Cardiac muscle cell (in vitro differentiated cells and primary cell): ENCODE results near the gene COPB2. TPM values are rescaled to one million over a fixed set of nuclear protein-coding genes. Genes with fewer than 3 reads are reported as not detected.

Source experiments
- DNase-seq, 2 donors: peaks; one replicate each; pipeline versions ENCODE4 v3.0.0 to v3.0.0-alpha.2; 2010 to 2017; ENCODE audit warnings: low read depth in 1 of 2, low spot score in 1 of 2
- H3K27ac ChIP-seq: fragments of 200-600 bp; sonication (generic); 2 replicates; pipeline ENCODE4 v1.5.1; 2016
- H3K27me3 ChIP-seq: fragments of 200-600 bp; sonication (generic); 2 replicates; pipeline ENCODE4 v1.6.0; 2016; ENCODE audit warnings: control low read depth
- H3K36me3 ChIP-seq: fragments of 200-600 bp; sonication (generic); 2 replicates; pipeline ENCODE4 v1.5.1; 2016; ENCODE audit warnings: control low read depth
- H3K4me1 ChIP-seq: fragments of 200-600 bp; sonication (generic); 2 replicates; pipeline ENCODE4 v1.8.1; 2017; ENCODE audit warnings: low read depth, mild to moderate bottlenecking, mixed run types
- H3K4me3 ChIP-seq: fragments of 200-600 bp; sonication (generic); 2 replicates; pipeline ENCODE4 v1.5.1; 2016; ENCODE audit warnings: mild to moderate bottlenecking
- H3K9me3 ChIP-seq: fragments of 200-600 bp; sonication (generic); 2 replicates; pipeline ENCODE4 v1.5.1; 2017; ENCODE audit warnings: low read depth, mild to moderate bottlenecking, control low read depth
- CTCF ChIP-seq: IDR thresholded peaks from 2 replicates; pipeline ENCODE4 v1.5.1; 2012; ENCODE audit warnings: low read depth, mild to moderate bottlenecking, low read length
- polyA plus RNA-seq: library from polyadenylated mRNA; unstranded; fragments of >200 nt; fragmentation: Nextera tagmentation; extraction: Ambion mirVana; gene quantifications from 2 replicates; pipeline ENCODE4 v1.2.1, GENCODE V29; 2016
- total RNA-seq: library from RNA; depleted of rRNA; stranded (reverse); fragments of >200 nt; gene quantifications from 2 replicates; pipeline ENCODE4 v1.2.3, GENCODE V29; 2016

The COPB2 gene
- total and polyA plus RNA-seq, 2 experiments from 2014 or later: 87.3 to 166 TPM

DNA sequence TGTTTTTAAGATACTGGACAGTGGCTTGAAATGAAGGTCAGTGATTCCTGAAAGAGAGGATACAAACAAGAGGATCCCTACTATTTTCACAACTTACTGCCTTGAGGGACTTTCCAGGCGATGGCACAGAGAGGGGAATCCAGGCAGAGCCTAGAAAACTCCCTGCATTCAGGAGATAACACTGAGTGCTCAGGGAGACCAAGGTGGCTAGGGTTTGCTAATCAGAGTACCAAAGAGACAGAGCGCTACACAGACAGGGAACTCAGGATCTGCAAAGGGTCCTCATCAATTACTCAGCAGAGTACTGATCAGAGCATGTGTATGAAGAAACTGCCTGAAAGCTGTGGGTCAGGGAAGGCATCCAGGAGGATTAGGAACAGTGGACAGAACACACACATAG lies 57.4 kb downstream of the COPB2 start:
- peaks cover 53% of the 10 kb centered on the region for H3K27me3 ChIP-seq

DNA sequence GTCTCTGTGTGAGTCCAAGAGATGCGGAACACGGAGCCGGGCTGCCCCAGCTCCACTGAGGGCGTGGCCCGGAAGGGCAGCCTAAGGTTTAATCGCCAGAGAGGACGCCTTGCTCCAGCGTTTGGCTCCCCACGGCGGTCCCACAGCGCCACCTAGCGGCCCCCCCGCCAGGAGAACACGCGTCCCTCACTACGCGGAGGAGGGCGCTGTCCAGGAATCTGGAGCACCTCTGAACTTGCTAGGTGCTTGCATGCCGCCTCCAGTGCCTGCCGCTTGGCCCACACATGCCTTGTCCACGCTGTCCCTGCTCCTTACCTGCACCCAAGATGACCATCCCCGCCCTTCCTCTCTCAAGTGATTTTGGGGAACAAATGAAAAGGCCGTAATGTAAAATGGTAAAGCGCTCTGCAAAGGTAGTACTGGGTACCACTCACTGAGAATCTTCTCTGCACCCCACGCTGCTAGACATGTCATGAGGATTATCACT lies 60.0 kb downstream of the COPB2 start:
- Histone ChIP-seq H3K36me3 (no peaks in the 10 kb centered on the region), H3K27me3 (peaks cover 56% of the 10 kb centered on the region), H3K9me3 (no peaks in the 10 kb centered on the region), H3K4me1 (no peaks in the 10 kb centered on the region), H3K27ac (no peak overlapping the region), H3K4me3 (no peak overlapping the region)
- peak; percentile 88 to 93 for DNase-seq
- peak; percentile 100 for TF ChIP-seq CTCF

More for the DNA sequence above, 57.4 kb downstream of the COPB2 start:
- Histone ChIP-seq H3K36me3 (no peaks in the 10 kb centered on the region), H3K4me1 (no peaks in the 10 kb centered on the region), H3K27ac (no peak overlapping the region), H3K9me3 (no peaks in the 10 kb centered on the region), H3K4me3 (no peak overlapping the region)
- TF ChIP-seq CTCF: no peak
- no peak for DNase-seq

- no peak for DNase-seq
- Histone ChIP-seq H3K4me1 (no peaks in the 10 kb centered on the region), H3K27me3 (peaks cover 56% of the 10 kb centered on the region), H3K4me3 (no peak overlapping the region), H3K27ac (no peak overlapping the region), H3K9me3 (no peaks in the 10 kb centered on the region), H3K36me3 (no peaks in the 10 kb centered on the region)
- no peak for TF ChIP-seq CTCF
Measured at GRCh38 chr3:139328356-139328755, 61.1 kb downstream of the COPB2 start.

DNA sequence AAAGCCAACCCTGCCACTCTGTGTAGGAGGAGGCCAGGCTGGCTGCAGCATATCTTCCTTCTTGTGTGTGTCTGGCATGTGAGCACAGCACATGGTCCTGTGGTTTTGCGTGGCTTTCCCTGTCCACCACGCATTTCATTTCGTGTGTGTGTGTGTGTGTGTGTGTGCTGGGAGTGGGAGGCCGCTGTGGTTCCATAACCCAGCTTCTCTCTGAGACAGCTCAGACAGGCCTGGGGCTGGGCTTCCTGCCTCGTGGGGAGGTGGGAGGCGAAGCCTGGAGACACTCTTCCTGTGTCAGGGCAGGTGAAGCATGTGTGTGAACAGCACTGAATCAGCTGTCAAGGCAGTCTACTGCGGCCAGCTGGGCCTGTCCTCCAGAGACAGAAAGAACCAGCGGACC lies 61.6 kb downstream of the COPB2 start:
- no peak for TF ChIP-seq CTCF
- H3K4me3 ChIP-seq: no peak overlapping the region
- peaks cover 58% of the 10 kb centered on the region for H3K27me3 ChIP-seq
- H3K36me3 ChIP-seq: no peaks in the 10 kb centered on the region
- H3K9me3 ChIP-seq: no peaks in the 10 kb centered on the region
- H3K4me1 ChIP-seq: no peaks in the 10 kb centered on the region
- DNase-seq: no peak
- no peak overlapping the region for H3K27ac ChIP-seq

DNA sequence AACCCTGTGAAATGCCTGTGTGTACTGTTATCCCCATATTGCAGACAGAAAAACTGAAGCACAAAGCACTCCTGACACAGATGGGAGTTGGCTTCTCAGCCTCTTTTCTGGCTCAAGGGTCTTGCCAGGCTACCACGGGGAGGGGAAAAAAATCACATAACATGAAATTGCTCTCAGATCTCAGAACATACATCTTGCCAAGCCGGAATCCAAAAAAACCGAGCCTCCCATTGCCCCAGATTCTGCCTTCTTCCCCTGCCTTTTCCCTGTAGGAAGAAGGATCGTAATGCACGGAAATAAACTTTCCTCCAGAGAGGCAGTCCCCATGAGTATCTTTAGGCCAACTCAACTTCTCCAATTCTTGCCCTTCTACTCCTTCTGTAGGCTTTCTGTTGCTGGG lies 62.2 kb downstream of the COPB2 start:
- Histone ChIP-seq H3K27ac (no peak overlapping the region), H3K36me3 (no peaks in the 10 kb centered on the region), H3K27me3 (peaks cover 54% of the 10 kb centered on the region), H3K9me3 (no peaks in the 10 kb centered on the region), H3K4me1 (no peaks in the 10 kb centered on the region), H3K4me3 (no peak overlapping the region)
- no peak for TF ChIP-seq CTCF
- DNase-seq: no peak

DNA sequence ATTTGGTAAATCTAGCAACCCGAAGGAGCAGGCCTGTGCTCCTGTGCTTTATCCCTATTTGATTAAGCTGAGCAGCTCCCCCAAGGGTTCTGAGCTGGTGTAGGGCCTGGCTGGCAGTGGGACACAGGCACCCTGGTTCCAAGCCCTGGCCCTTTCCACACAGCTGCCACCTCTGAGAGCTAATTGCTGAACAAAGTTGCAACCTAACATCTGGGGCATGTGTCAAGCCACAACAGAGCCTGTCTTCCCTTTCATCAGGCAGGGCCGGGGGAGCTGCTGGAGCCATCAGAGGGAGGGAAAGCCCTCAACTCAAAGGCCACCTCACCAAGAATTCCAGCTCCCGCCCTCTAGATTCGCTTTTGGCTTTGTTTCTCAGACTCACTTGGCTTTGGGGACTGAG lies 62.7 kb downstream of the COPB2 start:
- TF ChIP-seq CTCF: no peak
- no peak overlapping the region for H3K27ac ChIP-seq
- H3K9me3 ChIP-seq: no peaks in the 10 kb centered on the region
- no peaks in the 10 kb centered on the region for H3K4me1 ChIP-seq
- no peaks in the 10 kb centered on the region for H3K36me3 ChIP-seq
- peaks cover 54% of the 10 kb centered on the region for H3K27me3 ChIP-seq
- DNase-seq: no peak
- no peak overlapping the region for H3K4me3 ChIP-seq
